ENCODE results near the gene CFAP221.
"Not testable (repeated sequence)": the region's sequence is repeated elsewhere in the genome, so short reads cannot be mapped to it uniquely, and the experiment has no call there.

CFAP221 gene

DNA sequence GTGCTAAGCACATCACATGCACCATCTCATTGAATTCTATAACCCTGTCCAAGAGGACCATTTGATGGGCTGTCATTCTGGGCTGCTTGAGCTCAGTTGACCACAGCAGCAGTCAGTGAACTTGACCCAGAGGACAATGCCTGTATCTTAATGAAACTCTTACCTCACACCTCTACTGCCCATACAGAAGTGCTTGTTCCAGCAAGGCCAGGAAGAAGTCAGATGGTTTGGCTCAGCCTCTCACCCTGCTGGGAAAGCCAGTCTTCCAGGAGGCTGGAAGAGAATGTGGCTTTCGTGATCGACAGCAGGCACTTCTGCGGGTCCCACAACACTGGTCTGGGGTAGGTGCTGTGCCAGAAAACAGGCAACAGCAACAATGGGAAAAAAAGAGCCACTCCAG is 47.3 kb downstream of the CFAP221 start:
- DNase-seq, result no peak

DNA sequence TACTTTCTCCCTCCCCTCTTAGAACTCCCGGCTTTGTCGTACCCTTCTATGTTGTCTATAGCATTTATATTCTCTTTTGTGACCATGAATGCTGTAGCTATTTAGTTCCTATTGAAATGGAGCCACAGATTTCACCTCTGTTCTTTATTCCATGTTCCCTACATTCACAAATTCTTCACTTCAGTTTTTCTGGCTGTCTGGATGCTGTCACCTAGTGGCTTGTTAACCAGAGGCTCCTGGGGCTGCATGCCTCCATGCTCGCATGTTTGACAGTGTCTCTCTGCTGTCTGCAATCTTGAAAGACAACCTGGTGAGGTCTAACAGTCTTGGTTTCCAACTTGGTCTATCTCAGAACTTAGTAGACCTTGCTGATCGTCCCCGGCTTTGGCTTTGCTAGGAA is 48.2 kb downstream of the CFAP221 start:
- no peak for DNase-seq

DNA sequence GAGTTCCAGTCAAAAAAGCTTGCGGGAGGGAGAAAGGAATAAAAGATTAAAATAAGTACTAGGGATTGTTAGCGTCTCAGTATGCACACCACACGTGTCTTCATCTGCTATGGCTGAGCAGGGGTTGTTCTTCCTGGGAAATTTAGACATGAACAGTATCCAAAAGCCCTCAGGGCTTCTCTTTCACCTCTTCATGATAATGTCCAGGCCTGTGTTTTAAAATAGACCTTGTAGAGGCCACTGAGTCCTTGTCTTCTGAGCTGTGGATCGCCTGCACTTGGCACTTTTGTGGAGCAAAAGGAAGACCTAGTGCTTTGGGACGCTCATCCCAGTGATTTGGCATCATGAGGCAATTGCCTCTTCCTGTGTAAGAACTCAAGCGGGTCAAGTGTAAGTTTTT is 52.4 kb downstream of the CFAP221 start:
- DNase-seq, result no peak

DNA sequence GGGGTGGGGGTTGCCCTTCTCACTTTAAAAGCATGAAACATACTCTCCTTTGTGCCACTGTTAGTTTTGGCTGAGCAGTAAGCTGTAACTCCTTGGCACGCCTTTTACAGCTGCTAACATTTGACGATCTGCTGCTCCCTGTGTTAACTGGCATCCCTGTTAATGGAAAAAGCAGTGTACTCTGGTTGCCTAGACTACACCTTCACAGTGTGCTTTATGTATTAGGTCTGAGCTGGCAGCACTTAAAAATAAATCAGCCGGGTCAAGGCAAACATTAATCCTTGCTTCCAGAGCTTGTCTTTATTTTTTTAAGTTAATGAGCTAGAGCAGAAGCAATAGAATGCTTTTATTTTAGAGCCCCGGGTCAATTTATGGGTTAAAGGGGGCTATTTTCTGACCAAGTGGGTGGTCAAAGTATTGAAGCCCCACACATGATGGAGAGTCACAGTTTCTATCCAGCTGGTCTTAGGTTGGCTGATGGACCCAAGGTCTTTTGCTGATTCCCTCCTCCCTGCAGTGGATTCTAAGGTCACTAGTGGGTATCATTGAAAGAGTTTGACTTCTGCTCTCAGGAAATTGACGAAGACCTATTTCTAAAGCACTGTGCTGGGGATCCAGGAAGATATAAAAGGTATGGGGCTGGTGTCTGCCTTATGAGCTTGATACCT is 54.5 kb downstream of the CFAP221 start:
- DNase-seq, result no peak

DNA sequence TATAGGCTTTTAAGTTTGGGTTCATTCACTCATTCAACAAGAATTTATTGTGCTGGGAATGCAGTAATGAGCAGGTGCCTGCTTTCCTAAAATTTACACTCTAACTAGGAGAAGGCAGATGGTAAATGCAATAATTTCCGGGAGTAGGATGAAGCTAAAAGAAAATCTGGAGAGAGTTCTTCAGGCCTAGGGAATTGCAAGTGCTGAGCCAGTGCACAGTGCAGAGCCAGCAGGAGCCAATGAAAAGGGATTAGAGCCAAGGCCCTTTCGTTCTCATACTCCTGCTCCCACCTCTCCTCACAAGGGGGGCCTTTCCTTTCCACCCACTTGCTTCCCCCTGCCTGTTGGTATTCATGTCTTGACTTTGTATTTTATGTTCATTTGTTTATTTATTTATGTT is 55.1 kb downstream of the CFAP221 start:
- DNase-seq, result no peak

DNA sequence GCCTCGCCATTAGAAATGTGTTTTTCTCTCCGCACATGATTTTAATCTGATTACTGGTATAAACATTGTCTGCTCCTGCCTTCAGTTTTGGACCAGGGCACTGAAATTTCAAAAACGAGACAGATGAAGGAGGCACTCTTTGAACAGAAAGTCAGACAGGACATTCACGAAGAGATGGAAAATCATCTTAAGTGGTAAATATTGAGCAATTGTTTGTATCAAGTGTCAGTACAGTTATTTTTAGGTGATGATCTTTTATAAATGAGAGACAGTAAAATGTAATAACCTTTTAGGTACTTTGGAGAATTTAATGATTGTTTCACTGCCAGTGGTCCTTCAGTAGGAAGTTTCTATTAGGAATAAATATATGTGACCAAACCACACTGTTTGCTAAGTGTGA is 60.8 kb downstream of the CFAP221 start:
- DNase-seq, result no peak

DNA sequence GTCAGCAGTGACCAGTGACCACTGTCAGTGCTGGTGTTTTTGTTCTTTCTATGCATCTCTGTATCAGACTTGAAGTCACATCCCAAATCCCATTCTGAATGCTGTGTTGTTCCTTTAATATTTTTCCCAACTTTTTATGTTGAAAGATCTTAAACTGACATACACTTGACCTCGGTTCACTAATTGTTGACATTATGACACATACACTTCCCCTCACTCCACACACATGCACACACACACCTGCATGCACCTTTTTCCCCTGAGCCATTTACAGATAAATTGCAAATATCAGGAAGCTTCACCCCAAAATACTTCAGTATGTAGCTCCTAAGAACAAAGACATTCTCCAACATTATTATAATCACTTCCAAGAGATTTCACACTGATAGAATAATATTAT is 62.4 kb downstream of the CFAP221 start:
- no peak for DNase-seq

DNA sequence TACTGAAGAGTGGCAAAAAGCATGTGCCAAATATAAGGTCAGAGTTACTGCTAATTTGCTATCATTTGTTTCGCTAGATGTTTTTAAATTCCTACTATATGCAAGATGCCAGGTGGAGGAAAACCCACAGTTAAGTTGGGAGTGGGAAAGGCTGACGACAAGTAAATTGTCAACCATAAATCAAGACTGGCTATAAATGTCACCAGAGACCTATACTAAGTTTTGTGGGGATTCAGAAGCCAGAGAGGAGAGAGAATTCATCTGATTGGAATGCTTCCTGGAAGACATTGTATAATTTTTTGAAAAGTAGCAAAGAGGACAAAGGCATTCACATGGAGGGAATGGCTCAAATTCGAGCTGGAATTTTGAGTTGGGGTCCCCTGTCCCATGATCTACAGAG is 64.3 kb downstream of the CFAP221 start:
- no peak for DNase-seq

DNA sequence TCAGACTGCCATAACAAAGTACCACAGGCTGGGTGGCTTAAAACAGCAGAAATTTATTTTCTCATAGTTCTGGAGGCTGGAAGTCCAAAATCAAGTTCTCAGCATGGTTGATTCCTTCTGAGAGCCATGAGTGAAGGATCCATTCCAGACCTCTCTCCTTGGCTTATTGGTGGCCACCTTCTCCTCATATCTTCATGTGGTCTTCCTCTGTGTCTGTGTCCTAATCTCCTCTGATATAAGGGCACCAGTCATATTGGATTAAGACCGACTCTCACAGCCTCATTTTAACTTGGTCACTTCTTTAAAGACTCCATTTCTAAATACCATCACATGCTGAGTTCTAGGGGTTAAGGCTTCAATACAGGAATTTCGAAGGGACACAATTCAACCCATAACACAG is 65.1 kb downstream of the CFAP221 start:
- DNase-seq, result no peak

DNA sequence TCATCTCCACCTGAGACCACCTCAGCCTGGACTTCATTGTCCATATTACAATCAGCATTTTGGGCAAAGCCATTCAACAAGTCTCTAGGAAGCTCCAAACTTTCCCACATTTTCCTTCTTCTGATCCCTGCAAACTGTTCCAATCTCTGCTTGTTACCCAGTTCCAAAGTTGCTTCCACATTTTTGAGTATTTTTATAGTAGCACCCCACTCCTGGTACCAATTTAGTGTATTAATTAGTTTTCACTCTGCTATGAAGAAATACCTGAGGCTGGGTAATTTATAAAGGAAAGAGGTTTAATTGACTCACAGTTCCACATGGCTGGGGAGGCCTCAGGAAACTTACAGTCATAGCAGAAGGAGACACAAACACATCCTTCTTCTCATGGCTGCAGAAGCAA is 69.9 kb downstream of the CFAP221 start:
- DNase-seq, result not testable (repeated sequence)

DNA sequence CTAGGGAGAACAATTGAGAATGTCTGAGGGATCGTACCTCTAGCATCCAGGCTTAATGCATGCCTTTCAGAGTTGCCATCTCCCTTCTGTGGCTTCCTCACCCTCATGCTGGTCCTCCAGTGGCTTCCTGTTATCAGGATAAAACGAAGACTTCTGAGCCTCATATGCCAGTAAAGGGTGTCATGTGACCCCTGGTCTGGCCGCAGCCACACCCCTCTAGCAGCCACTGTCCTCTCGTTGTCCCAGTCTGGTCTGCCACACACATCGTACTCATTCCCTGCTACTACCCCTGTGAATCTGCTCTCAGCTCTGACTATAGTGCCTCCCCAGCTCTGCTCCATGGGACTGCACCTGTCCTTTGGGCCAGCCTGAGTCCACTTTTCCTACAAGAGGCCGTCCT is 72.2 kb downstream of the CFAP221 start:
- DNase-seq, result no peak

DNA sequence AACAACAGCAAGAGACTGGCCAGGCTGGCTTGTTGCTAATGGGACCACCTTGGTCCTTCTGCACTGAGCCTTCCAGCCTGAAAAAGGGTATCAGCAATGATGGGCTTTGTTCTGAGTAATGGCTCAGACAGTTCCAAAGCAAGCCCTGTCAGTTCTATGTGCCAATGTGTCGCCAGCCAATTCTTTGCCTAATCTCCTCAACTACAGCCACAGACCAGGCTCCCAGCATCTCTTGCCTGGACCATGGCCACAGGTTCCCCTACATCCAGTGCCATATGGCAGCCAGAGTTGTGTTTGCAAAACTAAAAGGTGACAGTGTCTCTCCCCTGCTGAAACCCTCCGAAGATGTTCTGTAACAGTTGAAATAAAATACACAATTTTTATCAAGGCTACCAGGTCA is 73.2 kb downstream of the CFAP221 start:
- DNase-seq, result no peak

DNA sequence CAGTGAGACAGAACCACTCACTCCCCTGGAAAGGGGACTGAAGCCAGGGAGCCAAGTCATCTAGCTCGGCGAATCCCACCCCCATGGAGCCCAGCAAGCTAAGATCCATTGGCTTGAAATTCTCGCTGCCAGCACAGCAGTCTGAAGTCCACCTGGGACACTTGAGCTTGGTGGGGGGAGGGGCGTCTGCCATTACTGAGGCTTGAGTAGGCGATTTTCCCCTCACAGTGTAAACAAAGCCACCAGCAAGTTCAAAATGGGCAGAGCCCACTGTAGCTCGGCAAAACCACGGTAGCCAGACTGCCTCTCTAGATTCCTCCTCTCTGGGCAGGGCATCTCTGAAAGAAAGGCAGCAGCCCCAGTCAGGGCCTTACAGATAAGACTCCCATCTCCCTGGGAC is 74.5 kb downstream of the CFAP221 start:
- not testable (repeated sequence) for DNase-seq

DNA sequence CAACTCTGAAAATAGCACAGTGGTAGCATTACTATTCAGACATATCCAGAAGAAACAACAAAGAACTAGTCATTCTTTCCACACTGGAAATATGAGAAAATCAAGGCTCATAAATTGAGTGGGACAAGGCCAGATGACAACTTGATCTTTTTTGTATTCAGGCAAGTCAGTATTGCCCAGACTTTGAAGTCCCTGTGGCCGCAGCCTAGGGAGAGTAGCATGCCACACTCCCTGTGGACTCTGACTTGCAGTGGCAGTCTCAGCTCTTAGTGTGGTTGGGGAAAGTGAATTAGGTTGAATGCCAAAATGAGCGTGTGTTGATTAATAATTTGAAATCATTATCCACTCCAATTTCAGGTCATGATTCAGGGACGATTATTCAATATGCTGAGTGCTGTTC is 81.0 kb downstream of the CFAP221 start:
- DNase-seq, result no peak

DNA sequence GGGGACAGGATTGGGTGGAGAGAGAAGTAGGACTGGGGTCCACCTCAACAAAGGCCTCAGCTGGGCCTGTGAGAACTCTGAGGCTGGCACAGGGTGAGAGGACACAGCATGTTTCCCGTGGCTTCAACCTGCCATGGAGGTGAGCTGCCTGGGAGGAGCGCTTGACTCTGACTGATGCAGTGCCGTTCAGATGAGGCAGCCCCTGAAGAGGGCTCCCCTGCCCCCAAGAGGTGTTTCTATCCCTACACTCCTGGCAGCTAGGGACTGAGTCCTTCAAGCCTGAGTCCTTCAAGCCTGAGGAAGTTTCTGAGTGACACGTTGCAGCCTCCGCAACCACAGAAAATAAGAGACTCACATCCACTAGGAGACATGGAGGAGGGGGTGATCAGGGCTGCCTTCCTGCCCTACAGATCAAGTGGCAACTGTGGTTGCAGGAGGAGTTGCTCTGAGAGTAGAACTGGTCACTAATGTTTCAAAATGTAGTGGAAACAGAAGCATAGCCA is 85.1 kb downstream of the CFAP221 start:
- no peak for DNase-seq

DNA sequence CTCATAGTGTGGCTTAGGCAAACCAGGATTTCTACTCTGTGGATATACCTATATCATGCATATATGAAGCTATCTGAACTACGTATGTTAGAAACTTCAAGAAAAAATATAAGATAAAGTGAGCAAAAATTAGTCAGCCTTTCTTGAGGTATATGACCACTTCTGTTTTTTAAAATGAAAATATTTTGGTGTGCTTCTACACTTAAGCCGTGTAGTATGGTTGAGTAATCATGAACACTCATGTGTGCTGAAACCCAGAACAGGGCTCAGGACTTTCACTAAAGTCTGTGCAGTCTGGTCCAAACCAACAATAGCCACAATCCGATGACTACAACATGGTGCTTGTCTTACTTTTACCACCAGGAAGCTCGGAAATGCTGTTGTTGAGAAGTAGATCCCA is 85.9 kb downstream of the CFAP221 start:
- no peak for DNase-seq

DNA sequence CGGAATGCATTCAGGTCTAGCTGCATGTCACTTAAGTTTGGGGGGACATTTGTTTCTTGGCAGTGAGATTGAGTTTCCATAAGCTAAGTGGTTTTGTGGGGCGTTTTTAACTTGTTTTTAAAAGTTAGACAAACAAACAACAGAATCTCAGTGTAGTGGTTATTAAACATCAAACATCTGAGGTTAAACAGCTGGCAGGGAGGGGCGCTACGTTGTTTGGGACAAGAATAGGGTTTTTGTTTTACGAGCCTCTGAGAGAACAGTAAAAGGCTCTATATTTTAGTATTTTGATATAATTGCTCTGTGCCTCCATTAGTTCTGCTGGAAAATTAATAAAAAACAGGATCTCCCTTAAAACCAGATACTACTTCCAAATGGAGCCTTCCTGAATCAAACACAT is 93.1 kb downstream of the CFAP221 start:
- no peak for DNase-seq

DNA sequence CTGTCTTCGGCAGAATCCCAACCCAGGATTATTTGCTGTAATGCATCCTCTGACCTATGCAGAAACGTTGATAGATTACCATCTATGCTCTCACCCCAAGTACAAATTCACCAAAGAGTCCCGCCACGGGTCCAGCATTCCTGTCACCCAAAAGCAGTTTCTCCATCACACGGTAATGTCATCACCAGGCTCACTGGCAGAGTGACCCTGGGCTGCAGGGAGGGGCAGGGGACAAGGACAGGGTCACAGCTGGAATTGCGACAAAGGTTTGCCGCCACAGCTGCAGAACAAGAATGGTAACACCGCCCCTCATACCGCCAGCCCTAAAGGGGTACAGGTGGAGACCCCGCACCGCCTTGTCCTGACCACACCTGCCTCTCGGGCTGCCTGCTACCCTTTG is 94.0 kb downstream of the CFAP221 start:
- no peak for DNase-seq

DNA sequence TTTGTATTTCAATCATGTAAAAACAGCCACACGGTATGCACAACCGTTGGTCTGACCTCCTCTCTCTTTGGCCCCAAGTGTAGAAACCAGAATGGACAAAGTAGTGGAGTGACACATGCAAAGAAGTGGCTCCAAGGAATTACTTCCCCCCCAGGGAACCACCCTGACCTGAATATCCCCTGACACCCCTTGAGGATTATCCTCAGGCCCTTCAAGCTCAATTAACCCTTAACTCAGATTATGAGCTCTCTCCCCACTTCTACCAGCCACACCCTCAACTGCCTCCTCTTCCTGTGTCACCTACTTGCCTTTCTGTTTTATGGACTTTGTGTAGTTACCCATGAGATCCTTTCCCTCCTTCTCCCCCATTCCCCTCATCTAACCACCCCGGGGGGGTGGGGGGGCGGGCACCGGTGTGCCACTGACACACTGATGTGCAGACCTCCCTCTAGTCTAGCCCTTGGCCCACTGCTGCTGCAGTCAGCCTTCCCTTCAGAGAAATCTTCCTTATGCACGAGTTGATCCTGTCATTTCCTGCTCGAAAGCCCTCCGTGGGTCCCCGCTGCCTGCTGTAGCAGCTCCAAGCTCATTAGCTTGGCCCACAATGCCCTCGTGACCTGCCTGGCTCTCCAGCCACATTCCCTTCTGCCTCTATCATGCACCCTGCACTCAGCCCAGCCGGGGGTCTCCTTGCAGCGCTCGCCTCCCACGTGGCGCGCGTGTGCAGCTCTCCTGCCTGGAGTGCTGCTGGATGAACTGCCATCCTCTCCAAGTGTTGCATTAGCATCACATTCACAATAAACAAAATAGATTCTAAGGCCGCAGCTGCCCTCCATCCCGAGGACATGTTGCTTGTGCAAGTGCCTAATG is 94.7 kb downstream of the CFAP221 start:
- no peak for DNase-seq

DNA sequence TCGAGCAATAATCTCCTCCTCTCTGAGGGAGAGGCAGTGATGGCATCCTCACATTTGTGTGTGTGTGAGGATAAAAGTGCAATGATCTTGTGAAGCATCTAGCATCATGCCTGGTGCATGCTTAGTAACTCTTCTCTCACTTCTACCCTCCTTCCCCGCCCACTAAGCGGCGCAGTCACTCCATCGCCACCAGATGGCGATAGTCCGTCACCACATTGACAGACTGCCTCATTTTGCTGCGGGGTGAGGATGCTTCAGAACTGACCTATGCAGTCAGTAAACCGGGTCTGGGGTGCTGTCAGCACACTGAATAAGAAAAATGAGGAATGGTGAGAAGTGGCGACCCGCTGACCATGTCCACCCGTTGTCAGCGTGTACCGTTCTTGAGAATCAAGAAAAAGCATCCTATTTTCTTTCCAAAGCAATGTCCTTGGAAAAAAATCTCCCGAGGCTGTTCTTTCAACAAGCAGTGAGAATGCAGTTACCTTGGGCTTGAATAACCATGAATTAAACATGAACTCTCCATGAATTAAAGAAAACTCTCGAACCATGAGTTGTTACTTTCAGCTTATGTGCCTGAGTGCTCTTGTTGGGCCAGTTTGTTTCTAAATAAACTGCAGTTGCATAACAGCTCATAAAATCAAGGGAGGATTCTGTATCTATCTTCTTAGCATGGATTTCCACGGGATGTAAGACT is 97.5 kb downstream of the CFAP221 start:
- peak; percentile 75 for DNase-seq

DNA sequence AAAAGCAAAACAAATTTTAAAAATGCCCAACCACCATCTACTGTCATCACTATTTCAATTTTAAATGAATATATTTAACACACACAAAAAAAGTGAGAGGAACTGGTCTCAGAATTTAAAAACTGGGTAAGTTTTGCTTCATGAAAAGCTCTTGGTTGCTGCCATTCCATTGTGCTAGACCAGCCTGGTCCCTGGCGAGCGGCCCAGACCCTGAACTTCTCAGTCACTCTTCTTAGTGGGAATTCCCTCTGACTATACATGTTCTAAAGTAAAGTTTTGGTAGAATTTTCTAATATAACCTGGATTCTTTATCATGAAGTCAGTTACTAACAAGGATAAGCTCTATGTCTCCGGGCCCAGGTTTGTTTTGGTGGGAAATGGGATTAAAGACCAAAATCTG is 99.9 kb downstream of the CFAP221 start:
- no peak for DNase-seq

DNA sequence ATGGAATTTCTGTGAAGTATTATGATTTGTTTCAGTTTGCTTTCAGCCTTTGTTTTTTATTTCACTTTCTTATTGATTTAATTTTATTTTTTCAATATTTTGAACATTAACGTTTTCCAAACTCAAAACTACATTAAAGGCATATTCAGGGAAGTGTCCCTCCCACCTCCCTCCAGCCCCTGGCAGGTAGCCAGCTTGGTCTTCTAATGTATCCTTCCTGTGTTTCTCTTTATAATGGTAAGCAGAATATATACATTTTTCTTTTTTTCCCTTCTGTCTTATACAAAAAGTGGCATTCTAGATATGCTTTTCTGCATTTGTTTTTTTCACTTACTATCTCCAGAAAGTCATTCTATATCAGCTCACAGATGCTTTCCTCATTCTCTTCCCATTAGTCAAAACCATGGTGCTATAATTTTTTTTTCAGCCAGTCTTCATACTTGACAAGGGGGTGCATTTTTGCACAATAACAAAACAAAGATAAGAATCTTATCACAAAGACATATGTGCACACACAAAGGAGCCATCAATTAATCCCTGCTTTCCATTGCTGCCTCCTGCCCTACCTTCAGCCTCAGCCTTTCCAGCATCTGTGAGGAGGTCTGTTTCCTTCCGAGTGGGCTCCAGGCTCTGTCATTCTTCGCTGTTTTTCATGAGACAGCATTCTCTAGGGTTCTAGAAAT is 101.1 kb downstream of the CFAP221 start:
- no peak for DNase-seq

DNA sequence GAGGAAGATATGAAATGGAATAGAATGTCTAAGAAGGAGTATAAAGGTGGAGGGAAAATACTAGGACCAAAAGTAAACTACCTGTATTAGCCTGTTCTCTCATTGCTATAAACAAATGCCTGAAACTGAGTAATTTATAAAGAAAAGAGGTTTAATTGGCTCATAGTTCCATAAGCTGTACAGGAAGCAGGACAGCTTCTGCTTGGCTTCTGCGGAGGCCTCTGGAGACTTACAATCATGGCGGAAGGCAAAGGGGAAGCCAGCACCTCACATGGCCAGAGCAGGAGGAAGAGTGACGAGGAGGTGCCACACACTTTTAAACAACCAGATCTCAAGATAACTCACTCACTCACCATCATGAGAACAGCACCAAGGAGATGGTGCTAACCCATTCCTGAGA is 101.9 kb downstream of the CFAP221 start:
- no peak for DNase-seq
